ENCODE data around the gene POM121L12.

POM121L12 gene

DNA sequence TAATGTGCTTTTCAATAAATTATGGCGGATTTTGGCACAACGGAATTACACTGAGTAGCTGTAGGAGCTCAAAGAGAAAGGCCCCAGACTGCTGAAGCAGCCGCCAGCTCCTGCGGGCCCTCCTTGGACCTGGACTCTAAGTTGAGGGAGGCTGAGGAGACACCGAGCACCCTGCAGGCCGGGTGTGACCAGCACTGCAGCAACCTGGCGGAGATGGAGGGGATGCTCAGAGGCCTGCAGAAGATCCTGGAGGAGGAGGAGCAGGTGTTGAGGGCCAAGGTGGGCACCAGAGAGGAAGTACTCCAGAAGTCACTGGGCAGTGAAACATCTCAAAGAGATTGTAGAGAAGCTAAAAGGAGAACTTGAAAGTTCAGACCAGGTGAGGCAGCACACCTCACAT, 33.0 kb upstream of the POM121L12 start:
- no peak for DNase-seq (ENCODE audit: extremely low read depth, insufficient read length)
- H3K4me3 ChIP-seq (replicated peaks; ENCODE audit: low read depth, low read length), result no peak overlapping the region
- H3K27me3 ChIP-seq (replicated peaks; ENCODE audit: control insufficient read depth, insufficient read depth, low read length), result no peaks in the 10 kb centered on the region
- no peaks in the 10 kb centered on the region for H3K36me3 ChIP-seq (ENCODE audit: control insufficient read depth, insufficient read depth, low read length)
- TF ChIP-seq, protein P1, sequence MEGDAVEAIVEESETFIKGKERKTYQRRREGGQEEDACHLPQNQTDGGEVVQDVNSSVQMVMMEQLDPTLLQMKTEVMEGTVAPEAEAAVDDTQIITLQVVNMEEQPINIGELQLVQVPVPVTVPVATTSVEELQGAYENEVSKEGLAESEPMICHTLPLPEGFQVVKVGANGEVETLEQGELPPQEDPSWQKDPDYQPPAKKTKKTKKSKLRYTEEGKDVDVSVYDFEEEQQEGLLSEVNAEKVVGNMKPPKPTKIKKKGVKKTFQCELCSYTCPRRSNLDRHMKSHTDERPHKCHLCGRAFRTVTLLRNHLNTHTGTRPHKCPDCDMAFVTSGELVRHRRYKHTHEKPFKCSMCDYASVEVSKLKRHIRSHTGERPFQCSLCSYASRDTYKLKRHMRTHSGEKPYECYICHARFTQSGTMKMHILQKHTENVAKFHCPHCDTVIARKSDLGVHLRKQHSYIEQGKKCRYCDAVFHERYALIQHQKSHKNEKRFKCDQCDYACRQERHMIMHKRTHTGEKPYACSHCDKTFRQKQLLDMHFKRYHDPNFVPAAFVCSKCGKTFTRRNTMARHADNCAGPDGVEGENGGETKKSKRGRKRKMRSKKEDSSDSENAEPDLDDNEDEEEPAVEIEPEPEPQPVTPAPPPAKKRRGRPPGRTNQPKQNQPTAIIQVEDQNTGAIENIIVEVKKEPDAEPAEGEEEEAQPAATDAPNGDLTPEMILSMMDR (IDR thresholded peaks at IDR 0.05; ENCODE audit: insufficient read depth, low read length, poor library complexity, severe bottlenecking), result no peak

DNA sequence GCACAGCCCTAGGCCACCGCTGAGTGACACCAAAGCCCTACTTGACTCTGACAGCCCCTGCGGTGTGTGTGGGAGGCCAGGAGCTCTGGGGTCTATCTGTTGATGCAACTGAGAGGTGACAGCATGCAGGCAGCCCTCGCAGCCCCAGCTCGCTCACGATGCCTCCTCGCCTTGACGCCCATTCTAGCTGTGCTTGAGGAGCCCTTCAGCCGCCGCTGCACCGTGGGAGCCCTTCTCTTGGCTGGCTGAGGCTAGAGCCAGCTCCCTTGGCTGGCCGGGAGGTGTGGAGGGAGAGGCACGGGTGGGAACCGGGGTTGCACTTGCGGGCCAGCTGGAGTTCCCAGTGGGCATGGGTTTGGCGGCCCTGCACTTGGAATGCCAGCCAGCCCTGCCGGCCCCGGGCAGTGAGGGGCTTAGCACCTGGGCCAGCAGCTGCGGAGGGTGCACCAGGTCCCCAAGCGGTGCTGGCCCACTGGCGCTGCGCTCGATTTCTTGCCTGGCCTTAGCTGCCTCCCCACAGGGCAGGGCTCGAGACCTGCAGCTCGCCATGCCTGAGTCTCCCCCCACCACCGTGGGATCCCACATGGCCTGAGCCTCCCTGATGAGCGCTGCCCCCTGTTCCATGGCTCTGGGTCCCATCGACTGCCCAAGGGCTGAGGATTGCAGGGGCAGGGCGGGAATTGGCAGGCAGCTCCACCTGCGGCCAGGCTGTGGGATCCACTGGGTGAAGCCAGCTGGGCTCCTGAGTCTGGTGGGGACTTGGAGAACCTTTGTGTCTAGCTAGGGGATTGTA, 31.6 kb upstream of the POM121L12 start:
- no peak for DNase-seq (ENCODE audit: extremely low read depth, insufficient read length)
- no peaks in the 10 kb centered on the region for H3K36me3 ChIP-seq (ENCODE audit: control insufficient read depth, insufficient read depth, low read length)
- no peaks in the 10 kb centered on the region for H3K27me3 ChIP-seq (replicated peaks; ENCODE audit: control insufficient read depth, insufficient read depth, low read length)
- TF ChIP-seq, protein P1 (IDR thresholded peaks at IDR 0.05; ENCODE audit: insufficient read depth, low read length, poor library complexity, severe bottlenecking), result no peak
- H3K4me3 ChIP-seq (replicated peaks; ENCODE audit: low read depth, low read length), result no peak overlapping the region

DNA sequence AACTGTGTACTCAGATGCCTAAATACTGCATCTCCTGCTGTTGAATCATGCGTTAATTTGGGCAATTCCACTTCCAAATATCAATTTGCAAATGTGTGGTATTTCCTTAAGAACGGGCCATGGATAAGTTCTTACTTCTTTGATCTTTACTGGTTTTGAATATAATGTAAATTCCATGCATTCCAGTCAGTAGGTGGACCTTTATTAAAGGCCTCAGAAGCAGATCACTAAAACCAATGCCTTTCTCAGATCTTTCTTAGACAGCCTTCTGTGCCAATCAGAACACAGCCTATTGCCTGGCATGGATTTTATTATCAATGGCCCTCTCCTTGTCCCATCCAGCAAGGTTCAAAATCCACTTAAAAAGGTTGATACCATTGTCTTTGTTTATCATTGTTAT, 21.5 kb upstream of the POM121L12 start:
- H3K27me3 ChIP-seq (replicated peaks; ENCODE audit: control insufficient read depth, insufficient read depth, low read length), result no peaks in the 10 kb centered on the region
- no peak for DNase-seq (ENCODE audit: extremely low read depth, insufficient read length)
- H3K36me3 ChIP-seq (ENCODE audit: control insufficient read depth, insufficient read depth, low read length), result no peaks in the 10 kb centered on the region
- H3K4me3 ChIP-seq (replicated peaks; ENCODE audit: low read depth, low read length), result no peak overlapping the region
- TF ChIP-seq, protein P1 (IDR thresholded peaks at IDR 0.05; ENCODE audit: insufficient read depth, low read length, poor library complexity, severe bottlenecking), result no peak

DNA sequence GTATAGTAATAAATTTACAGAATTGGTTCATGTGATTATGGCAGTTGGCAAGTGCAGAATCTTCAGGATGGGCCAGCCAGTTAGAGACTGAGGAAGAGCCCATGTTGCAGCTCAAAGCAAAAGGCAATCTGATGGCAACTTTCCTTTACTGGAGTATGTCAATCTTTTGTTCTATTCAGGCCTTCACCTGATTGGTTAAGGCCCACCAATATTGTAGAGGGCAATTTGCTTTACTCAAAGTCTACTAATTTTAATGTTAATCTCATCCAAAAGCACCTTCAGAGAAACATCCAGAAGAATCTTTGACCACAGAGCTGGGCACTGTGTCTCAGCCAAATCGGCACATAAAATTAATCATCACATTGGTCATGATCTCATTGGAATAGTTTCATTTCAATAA, 20.0 kb upstream of the POM121L12 start:
- TF ChIP-seq, protein P1 (IDR thresholded peaks at IDR 0.05; ENCODE audit: insufficient read depth, low read length, poor library complexity, severe bottlenecking), result no peak

DNA sequence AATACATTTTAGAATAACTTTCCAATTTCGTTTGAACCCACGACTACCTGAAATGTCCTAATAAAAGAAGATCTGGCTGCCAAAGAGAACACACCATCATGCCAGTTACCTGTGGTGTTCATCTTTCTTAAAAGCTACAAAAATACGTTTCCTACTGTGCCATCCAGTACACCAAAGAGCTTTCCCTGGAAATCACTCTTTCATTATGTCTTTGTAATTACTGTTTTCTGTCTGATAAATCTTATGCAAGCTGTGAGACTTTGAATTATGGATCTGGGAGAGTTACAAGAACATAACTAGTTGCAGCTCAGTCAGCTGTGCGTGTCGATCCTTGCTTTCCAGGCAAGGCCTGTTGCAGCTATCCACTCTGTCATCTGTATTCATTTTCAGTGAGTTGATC, 12.5 kb upstream of the POM121L12 start:
- no peak overlapping the region for H3K4me3 ChIP-seq (replicated peaks; ENCODE audit: low read depth, low read length)
- no peaks in the 10 kb centered on the region for H3K27me3 ChIP-seq (replicated peaks; ENCODE audit: control insufficient read depth, insufficient read depth, low read length)
- TF ChIP-seq, protein P1 (IDR thresholded peaks at IDR 0.05; ENCODE audit: insufficient read depth, low read length, poor library complexity, severe bottlenecking), result no peak
- no peaks in the 10 kb centered on the region for H3K36me3 ChIP-seq (ENCODE audit: control insufficient read depth, insufficient read depth, low read length)
- no peak for DNase-seq (ENCODE audit: extremely low read depth, insufficient read length)

More for the DNA sequence above, 20.0 kb upstream of the POM121L12 start:
- Histone ChIP-seq H3K27me3 (replicated peaks; ENCODE audit: control insufficient read depth, insufficient read depth, low read length) (no peaks in the 10 kb centered on the region), H3K36me3 (ENCODE audit: control insufficient read depth, insufficient read depth, low read length) (no peaks in the 10 kb centered on the region), H3K4me3 (replicated peaks; ENCODE audit: low read depth, low read length) (no peak overlapping the region)
- no peak for DNase-seq (ENCODE audit: extremely low read depth, insufficient read length)
